Common myeloid progenitor, CD34-positive (primary cell): Measurements from ENCODE around the gene BCL7A.

ENCODE experiments used
- CTCF ChIA-PET: fragments of 350-600 bp; sonication (Branson Sonifier 250); formaldehyde crosslinking; loops from one replicate; lab custom pipeline; 2021; ENCODE audit warnings: antibody characterized with exemption; lab: Charles Lee
- POLR2A ChIA-PET: fragments of 350-600 bp; sonication (Branson Sonifier 250); formaldehyde crosslinking; loops from one replicate; lab custom pipeline; 2021; ENCODE audit warnings: antibody characterized with exemption; lab: Charles Lee
- DNase-seq, 3 donors: peaks; one replicate each; pipeline versions ENCODE4 v3.0.0 to v3.0.0-alpha.2; 2013
- H3K27ac ChIP-seq, 2 experiments: 1 replicate in 1 of 2; 2 replicates in 1 of 2; pipeline ENCODE4 v1.7.0; 2013; ENCODE audit warnings: inconsistent platforms in 2 of 2, low read length in 2 of 2, mild to moderate bottlenecking in 2 of 2, low read depth in 1 of 2, moderate library complexity in 1 of 2; ENCODE audit not compliant: severe bottlenecking in 2 of 2, insufficient read depth in 1 of 2, poor library complexity in 1 of 2
- H3K27me3 ChIP-seq, 5 experiments: replicated peaks in 2 of 5; 1 replicate in 3 of 5; 2 replicates in 2 of 5; pipeline versions ENCODE4 v1.6.1 to v1.7.0; 2013; ENCODE audit warnings: low read length in 4 of 5, mild to moderate bottlenecking in 2 of 5, moderate library complexity in 2 of 5, inconsistent platforms in 1 of 5; ENCODE audit not compliant: insufficient read depth in 5 of 5, control insufficient read depth in 4 of 5
- H3K36me3 ChIP-seq, 4 experiments: 1 replicate in 2 of 4; 2 replicates in 2 of 4; pipeline versions ENCODE4 v1.6.1 to v1.7.0; 2013; ENCODE audit warnings: low read length in 3 of 4, control low read depth in 1 of 4, mild to moderate bottlenecking in 1 of 4; ENCODE audit not compliant: control insufficient read depth in 4 of 4, insufficient read depth in 4 of 4
- H3K4me1 ChIP-seq, 4 experiments: 1 replicate in 3 of 4; 2 replicates in 1 of 4; pipeline versions ENCODE4 v1.6.1 to v1.7.1; 2013; ENCODE audit warnings: low read length in 3 of 4, mild to moderate bottlenecking in 3 of 4, control low read depth in 1 of 4, inconsistent platforms in 1 of 4, moderate library complexity in 1 of 4; ENCODE audit not compliant: control insufficient read depth in 4 of 4, insufficient read depth in 4 of 4; ENCODE audit errors: control extremely low read depth in 1 of 4
- H3K4me3 ChIP-seq, 7 experiments: 1 replicate in 4 of 7; 2 replicates in 3 of 7; pipeline versions ENCODE4 v1.5.1 to v1.7.0; 2013; ENCODE audit warnings: mild to moderate bottlenecking in 7 of 7, low read length in 6 of 7, moderate library complexity in 6 of 7, inconsistent platforms in 2 of 7, low read depth in 2 of 7, control low read depth in 1 of 7; ENCODE audit not compliant: insufficient read depth in 4 of 7, control insufficient read depth in 1 of 7; ENCODE audit errors: extremely low read depth in 1 of 7
- H3K9me3 ChIP-seq, 5 experiments: 1 replicate in 4 of 5; 2 replicates in 1 of 5; pipeline versions ENCODE4 v1.6.1 to v1.7.1; 2013; ENCODE audit warnings: low read length in 4 of 5, mild to moderate bottlenecking in 2 of 5, inconsistent platforms in 1 of 5, low read depth in 1 of 5, moderate library complexity in 1 of 5; ENCODE audit not compliant: control insufficient read depth in 4 of 5, insufficient read depth in 2 of 5; ENCODE audit errors: control extremely low read depth in 1 of 5
- WGBS: methylation state at CpG from one replicate; pipeline ENCODE4 v1.1.5; 2013; ENCODE audit not compliant: insufficient coverage; 5-methylcytosine and 5-hydroxymethylcytosine counted together

Gene BCL7A

DNA sequence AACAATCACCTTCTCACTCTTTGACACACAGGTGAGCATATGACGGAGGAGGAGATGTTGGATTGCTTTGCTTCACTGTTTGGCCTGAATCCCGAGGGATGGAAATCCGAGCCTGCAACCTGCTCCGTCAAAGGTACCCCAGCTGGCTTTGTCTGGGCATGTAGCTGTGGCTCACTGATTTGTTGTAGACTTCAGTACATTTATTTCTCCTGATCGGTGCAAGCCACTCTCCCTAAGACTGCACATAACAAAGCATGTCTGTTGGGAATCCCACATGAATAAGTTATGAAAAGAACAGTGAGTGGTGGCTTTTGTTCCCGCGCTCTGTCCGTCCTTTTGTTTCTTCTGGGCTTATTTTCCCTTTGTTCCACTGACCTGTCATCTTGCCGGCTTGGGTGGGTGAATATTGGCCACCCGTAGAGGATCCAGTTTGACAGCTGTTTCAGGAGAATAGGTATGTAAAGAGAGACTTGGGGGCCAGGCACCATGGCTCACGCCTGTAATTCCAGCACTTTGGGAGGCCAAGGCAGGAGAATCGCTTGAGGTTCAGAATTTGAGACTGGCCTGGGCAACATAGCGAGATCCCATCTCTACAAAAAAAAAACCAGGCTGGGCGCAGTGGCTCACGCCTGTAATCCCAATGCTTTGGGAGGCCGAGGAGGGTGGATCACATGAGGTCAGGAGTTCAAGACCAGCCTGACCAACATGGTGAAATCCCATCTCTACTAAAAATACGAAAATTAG, 20.0 kb upstream of the BCL7A start:
- no peaks in the 10 kb centered on the region for H3K27me3 ChIP-seq
- no peaks in the 10 kb centered on the region for H3K36me3 ChIP-seq
- no peak overlapping the region for H3K4me3 ChIP-seq
- peaks cover 17 to 35% (median 31%) of the 10 kb centered on the region in 4 experiments for H3K4me1 ChIP-seq
- H3K27ac ChIP-seq: no peak overlapping the region
- CTCF ChIA-PET: no interaction called here
- POLR2A ChIA-PET: no interaction called here
- peaks cover 0 to 2% (median 0%) of the 10 kb centered on the region in 5 experiments for H3K9me3 ChIP-seq
- WGBS: 100% methylated on average over 9 of the region's 17 CpGs
- no peak for DNase-seq

DNA sequence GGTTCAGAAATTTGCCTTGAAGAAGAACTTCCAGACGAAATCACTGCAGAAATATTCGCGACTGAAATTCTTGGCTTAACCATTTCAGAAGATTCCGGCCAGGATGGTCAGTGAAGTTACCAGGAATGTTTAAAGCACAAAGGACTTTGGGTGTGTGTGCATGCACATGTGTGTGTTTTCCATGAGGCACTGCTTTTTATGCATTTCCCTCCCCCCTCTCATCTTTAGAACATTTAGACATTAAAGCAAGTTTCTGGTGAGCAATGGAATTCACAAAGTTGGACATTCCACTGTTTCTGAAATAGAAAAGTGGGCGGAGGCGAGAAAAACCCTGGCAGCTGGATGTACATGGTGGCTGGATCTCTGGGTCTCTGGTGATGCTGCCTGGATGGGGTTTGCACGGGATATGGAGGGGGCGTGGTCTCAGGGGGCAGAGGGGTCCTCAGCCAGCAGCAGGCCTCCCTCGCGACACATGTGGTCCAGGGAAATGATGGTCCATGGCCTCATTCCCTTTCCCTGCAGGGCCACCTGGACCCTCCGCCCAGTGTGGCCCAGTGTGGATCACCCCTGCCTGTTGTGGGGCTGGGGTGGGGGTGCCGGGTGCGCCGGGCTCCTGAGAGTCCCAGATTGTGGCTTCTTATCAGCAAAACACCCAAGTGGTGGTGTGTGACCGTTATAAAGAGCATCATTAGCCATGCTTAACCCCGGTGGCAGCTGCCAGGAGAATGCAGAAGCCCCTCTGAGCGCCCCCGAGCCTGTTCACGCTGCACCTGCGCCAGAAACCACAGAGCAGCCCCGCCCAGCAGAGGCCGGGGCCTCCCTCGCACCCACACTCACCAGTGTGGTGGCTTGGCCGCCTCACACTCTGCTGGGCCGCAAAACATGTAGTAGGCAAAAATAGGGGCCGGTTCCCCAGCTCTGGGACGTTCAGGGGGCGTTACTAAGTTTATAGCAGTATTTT, 17.8 kb upstream of the BCL7A start:
- peak; percentile 79 to 96 (median 91) for DNase-seq
- Histone ChIP-seq H3K4me3 (peak overlapping the region in 2 of 7 experiments; percentile 1 to 26), H3K27ac (peak overlapping the region in 1 of 2 experiments; percentile 57), H3K9me3 (peaks cover 0 to 2% (median 0%) of the 10 kb centered on the region in 5 experiments), H3K36me3 (no peaks in the 10 kb centered on the region), H3K4me1 (peaks cover 13 to 38% (median 29%) of the 10 kb centered on the region in 4 experiments), H3K27me3 (no peaks in the 10 kb centered on the region)
- POLR2A ChIA-PET: no interaction called here
- WGBS: 16% methylated on average over 24 of the region's 28 CpGs
- CTCF ChIA-PET: interaction anchor here (0.7 to 1.5 kb wide), 4 partner anchors 9 to 49 kb away, joined by 3 to 5 read pairs (median 3); no protein-coding TSS in a partner anchor

DNA sequence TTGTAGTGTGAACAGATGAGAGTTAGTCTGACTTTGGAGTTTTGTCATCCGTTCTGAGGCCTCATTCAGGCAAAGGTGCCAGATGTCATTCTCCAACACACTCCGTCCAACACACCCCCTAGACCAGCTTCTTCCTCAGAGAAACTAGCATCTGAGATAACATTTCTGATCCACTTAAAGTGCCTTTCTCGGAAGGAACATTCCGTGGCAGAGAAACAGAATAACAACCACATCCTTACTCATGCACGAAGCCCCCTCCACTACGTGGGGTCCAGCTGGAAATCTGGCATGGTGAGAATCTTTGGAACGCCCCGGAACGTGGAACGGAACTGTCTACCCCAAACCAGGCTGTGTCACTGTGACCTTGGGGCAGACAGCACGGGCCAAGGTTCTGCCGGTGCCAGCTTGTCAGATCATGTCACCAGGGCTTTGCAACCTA, 17.0 kb upstream of the BCL7A start:
- Histone ChIP-seq H3K36me3 (no peaks in the 10 kb centered on the region), H3K9me3 (no peaks in the 10 kb centered on the region), H3K27me3 (no peaks in the 10 kb centered on the region), H3K4me3 (peak overlapping the region in 2 of 7 experiments; percentile 1 to 26), H3K27ac (peak overlapping the region in 1 of 2 experiments; percentile 57), H3K4me1 (peaks cover 13 to 38% (median 29%) of the 10 kb centered on the region in 4 experiments)
- ChIA-PET CTCF (interaction anchor here (0.7 to 2.2 kb wide), 3 partner anchors 10 to 16 kb away, joined by 3 to 5 read pairs (median 4); no protein-coding TSS in a partner anchor), POLR2A (interaction anchor here (0.6 kb wide), 1 partner anchor 23 kb away, joined by 3 read pairs; no protein-coding TSS in a partner anchor)
- no peak for DNase-seq
- WGBS: 41% methylated on average over 6 of the region's 12 CpGs

DNA sequence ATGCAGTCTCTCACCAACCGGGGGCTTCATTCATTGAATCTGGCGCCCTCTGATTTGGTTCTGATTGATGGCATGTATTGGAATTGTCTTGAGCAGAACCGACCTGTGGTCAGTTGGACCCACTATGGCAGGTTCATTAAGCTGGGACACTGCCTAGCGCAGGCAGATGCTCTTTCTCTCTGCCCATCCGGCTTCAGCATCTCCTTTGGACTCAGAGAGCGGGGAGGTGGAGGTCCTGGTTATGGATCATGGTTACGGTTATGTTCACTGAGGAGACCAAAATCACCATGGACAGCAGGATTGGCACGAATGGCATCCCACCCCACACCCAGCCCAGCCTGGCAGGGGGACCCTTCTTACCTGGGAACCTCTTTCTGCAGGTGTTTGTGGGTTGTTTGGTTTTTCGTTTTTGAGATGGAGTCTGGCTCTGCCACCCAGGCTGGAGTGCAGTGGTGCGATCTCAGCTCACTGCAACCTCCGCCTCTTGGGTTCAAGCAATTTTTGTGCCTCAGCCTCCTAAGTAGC, 16.4 kb upstream of the BCL7A start:
- H3K27me3 ChIP-seq: no peaks in the 10 kb centered on the region
- H3K4me1 ChIP-seq: peaks cover 13 to 38% (median 29%) of the 10 kb centered on the region in 4 experiments
- ChIA-PET POLR2A (interaction anchor here (0.6 kb wide), 1 partner anchor 22 kb away, joined by 3 read pairs; no protein-coding TSS in a partner anchor), CTCF (interaction anchor here (1.3 to 2.2 kb wide), 4 partner anchors 13 to 92 kb away, joined by 3 to 5 read pairs (median 4); no protein-coding TSS in a partner anchor)
- WGBS: 96% methylated on average over 6 of the region's 11 CpGs
- peak overlapping the region in 1 of 7 experiments; percentile 10 for H3K4me3 ChIP-seq
- no peaks in the 10 kb centered on the region for H3K9me3 ChIP-seq
- no peak for DNase-seq
- H3K27ac ChIP-seq: peak overlapping the region in 1 of 2 experiments; percentile 16
- no peaks in the 10 kb centered on the region for H3K36me3 ChIP-seq

DNA sequence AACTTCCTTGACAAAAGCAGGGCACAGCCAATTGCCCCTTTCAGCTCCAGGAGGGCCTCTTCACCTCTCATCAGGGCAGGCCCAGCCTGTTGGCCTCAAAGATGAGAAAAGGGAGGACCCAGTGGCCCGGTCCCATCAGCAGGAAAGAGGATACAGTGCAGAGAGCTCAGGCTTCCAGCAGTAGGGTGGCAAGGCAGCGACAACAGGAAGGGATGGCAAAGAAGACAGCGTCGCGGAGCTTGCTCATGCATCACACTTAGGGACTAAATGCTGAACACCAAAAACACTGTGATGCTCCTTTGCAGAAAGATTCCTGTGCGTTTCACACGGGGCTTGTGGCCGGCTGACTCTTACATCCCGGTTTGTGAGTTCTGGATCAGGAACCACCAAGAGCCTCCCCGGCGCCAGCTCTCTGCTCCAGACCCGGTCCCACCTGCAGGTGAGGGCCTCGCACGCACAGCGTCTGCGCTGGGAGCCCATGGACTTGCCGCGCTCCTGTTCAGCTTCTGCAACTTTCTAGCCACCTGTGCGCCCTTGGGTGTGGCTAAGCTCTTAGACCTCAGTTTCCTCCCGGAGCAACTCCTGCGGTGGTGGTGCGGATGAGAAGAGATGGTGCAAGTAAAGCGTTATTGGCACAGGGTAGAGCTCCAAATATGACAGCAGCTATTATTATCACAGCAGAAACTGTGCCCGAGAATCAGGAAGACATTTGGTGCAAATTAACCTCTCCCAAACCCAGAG, 15.3 kb upstream of the BCL7A start:
- no peak overlapping the region for H3K27ac ChIP-seq
- H3K9me3 ChIP-seq: no peaks in the 10 kb centered on the region
- no peaks in the 10 kb centered on the region for H3K27me3 ChIP-seq
- no peak for DNase-seq
- POLR2A ChIA-PET: no interaction called here
- H3K4me3 ChIP-seq: no peak overlapping the region
- WGBS: 94% methylated on average over 21 of the region's 24 CpGs
- CTCF ChIA-PET: interaction anchor here (0.7 to 2.2 kb wide), 8 partner anchors 8 to 93 kb away, joined by 3 to 5 read pairs (median 3); partner anchors contain the start of gene BCL7A
- no peaks in the 10 kb centered on the region for H3K36me3 ChIP-seq
- H3K4me1 ChIP-seq: peaks cover 13 to 38% (median 29%) of the 10 kb centered on the region in 4 experiments

DNA sequence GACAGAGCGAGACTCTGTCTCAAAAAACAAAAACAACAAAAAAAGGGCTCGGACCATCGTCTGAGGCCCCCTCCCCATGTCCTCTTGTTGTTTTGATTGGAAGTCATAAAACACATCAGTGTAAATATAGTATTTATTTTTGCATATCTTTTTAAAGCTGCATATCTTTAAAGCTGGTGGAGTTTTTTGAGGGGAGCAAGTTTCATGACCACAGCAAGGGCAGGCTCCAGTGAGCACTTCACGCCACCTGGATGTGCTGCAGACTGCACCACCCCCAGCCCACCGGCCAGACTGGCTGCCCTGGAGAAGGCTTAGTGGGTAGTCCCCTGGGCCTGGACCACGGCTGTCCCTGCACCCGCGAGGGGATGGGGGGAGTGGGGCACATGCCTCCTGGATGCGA, 11.9 kb upstream of the BCL7A start:
- Histone ChIP-seq H3K27me3 (no peaks in the 10 kb centered on the region), H3K27ac (no peak overlapping the region), H3K36me3 (no peaks in the 10 kb centered on the region), H3K4me3 (no peak overlapping the region), H3K9me3 (no peaks in the 10 kb centered on the region), H3K4me1 (peaks cover 5 to 22% (median 16%) of the 10 kb centered on the region in 4 experiments)
- ChIA-PET POLR2A (no interaction called here), CTCF (interaction anchor here (0.8 kb wide), 1 partner anchor 26 kb away, joined by 4 read pairs; no protein-coding TSS in a partner anchor)
- 100% methylated on average over 3 of the region's 9 CpGs for WGBS
- DNase-seq: no peak
